ENCODE data around the gene DEFB132. TPM values are rescaled to one million over a fixed set of nuclear protein-coding genes. Genes with fewer than 3 reads are reported as not detected.

Gene DEFB132
- total and polyA plus RNA-seq, 2 of the 13 experiments (the other 11 are each of a cell fraction or from before 2014, with no cell fraction given), result not detected

GRCh38 chr20:309841-310644 is 52.5 kb downstream of the DEFB132 start (continued):
- TF ChIP-seq ZNF318 (CRISPR knock-in tag; IDR thresholded peaks at IDR 0.05), result no peak
- no peak for TF ChIP-seq HHEX (CRISPR knock-in tag; IDR thresholded peaks at IDR 0.05)
- TF ChIP-seq LCORL (IDR thresholded peaks at IDR 0.05), result no peak
- 0 out of 2 replicates have a peak, but pooled peaks have one; percentile 34 for TF ChIP-seq LCORL (CRISPR knock-in tag; IDR thresholded peaks at IDR 0.05)
- no peak for TF ChIP-seq SATB2 (CRISPR knock-in tag; IDR thresholded peaks at IDR 0.05)
- no peak for TF ChIP-seq TOE1 (CRISPR knock-in tag; IDR thresholded peaks at IDR 0.05)
- TF ChIP-seq USF2 (IDR thresholded peaks at IDR 0.05; ENCODE audit: low read depth, low read length), result no peak
- TF ChIP-seq USF2 (CRISPR knock-in tag; IDR thresholded peaks at IDR 0.05; ENCODE audit: borderline replicate concordance), result peak; percentile 27
- no peak for TF ChIP-seq PAWR (CRISPR knock-in tag; IDR thresholded peaks at IDR 0.05; ENCODE audit: borderline replicate concordance)
- no peak for TF ChIP-seq CREB3 (CRISPR knock-in tag; IDR thresholded peaks at IDR 0.05)
- TF ChIP-seq HINFP (CRISPR knock-in tag; IDR thresholded peaks at IDR 0.05; ENCODE audit: low read depth), result peak; percentile 63; the same call in 1 of the 2 replicates
- TF ChIP-seq ARHGAP35 (CRISPR knock-in tag; IDR thresholded peaks at IDR 0.05; ENCODE audit: borderline replicate concordance), result peak; percentile 5; the same call in 1 of the 2 replicates
- no peak for TF ChIP-seq SMAD9 (CRISPR knock-in tag; IDR thresholded peaks at IDR 0.05)
- no peak for TF ChIP-seq NFIB (CRISPR knock-in tag; IDR thresholded peaks at IDR 0.05; ENCODE audit: borderline replicate concordance)
- TF ChIP-seq DMAP1 (CRISPR knock-in tag; IDR thresholded peaks at IDR 0.05), result peak; percentile 64; the same call in 1 of the 2 replicates
- TF ChIP-seq SMC3 (IDR thresholded peaks at IDR 0.05; ENCODE audit: low read length), result no peak
- TF ChIP-seq GFI1 (CRISPR knock-in tag; IDR thresholded peaks at IDR 0.05; ENCODE audit: borderline replicate concordance), result no peak; the same call in none of the 2 replicates

Data from HepG2 (cell line).